Adrenal gland (tissue), 5 donors: ENCODE measurements around the gene CEP112.

Experiments
- POLR2A ChIP-seq, 2 donors: fragments of 450-650 bp; IDR thresholded peaks; one replicate each; pipeline ENCODE4 v1.6.1; 2017; ENCODE audit warnings: antibody characterized with exemption in 2 of 2, mild to moderate bottlenecking in 2 of 2, moderate library complexity in 1 of 2
- TF ChIP-seq, protein P1 (sequence below), 6 experiments: fragments of 450-650 bp in 4 of 6; fragments of 200-600 bp in 2 of 6; sonication (generic) in 1 of 6; IDR thresholded peaks; 1 replicate in 5 of 6; 2 replicates in 1 of 6; pipeline versions ENCODE4 v1.5.1 to v1.8.0; 2016 to 2021; ENCODE audit warnings: antibody characterized with exemption in 6 of 6, mild to moderate bottlenecking in 2 of 6, moderate library complexity in 1 of 6
- donor health status: DM: no; HTN: no; CAD: no.

DNA sequence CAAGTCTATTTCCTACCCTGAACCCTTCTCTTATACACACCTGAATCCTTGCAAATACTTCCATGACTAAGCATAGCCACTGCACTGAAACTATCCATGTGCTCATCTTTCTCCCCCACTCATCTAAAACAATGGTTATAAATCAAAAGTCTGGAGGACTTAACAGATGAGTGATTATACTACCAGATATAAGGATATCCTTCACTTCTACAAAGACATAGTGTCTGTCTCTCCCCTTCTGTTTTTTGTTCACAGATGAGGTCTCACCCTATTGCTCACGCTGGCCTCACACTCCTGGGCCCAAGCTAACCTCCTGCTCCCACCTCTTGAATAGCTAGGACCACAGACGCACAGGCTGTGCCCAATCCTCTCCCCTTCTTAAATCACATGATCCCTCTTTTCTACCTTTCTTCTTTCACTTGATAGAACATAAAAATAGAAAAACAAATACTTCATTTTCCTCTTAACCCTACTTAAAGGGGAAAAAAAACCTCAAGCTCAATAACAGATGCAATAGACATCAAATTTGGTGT, 19.2 kb downstream of the CEP112 start:
- TF ChIP-seq, protein P1, sequence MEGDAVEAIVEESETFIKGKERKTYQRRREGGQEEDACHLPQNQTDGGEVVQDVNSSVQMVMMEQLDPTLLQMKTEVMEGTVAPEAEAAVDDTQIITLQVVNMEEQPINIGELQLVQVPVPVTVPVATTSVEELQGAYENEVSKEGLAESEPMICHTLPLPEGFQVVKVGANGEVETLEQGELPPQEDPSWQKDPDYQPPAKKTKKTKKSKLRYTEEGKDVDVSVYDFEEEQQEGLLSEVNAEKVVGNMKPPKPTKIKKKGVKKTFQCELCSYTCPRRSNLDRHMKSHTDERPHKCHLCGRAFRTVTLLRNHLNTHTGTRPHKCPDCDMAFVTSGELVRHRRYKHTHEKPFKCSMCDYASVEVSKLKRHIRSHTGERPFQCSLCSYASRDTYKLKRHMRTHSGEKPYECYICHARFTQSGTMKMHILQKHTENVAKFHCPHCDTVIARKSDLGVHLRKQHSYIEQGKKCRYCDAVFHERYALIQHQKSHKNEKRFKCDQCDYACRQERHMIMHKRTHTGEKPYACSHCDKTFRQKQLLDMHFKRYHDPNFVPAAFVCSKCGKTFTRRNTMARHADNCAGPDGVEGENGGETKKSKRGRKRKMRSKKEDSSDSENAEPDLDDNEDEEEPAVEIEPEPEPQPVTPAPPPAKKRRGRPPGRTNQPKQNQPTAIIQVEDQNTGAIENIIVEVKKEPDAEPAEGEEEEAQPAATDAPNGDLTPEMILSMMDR (IDR thresholded peaks at IDR 0.05): no peak
- no peak for TF ChIP-seq POLR2A (IDR thresholded peaks at IDR 0.05)
